NCI-H446 treated with DMSO at 0.1 percent for 48 hours (cell line): ENCODE results near the gene AUH.

ENCODE experiments used
- DNase-seq: peaks from one replicate; lab custom pipeline; 2025; lab: John Stamatoyannopoulos, UW

AUH gene

GRCh38 chr9:91164724-91165520 is 196.8 kb downstream of the AUH start:
- DNase-seq: no peak
